HG03175 (cell line): Measurements from ENCODE around the gene TNRC6B.
"Not testable (repeated sequence)": the region's sequence is repeated elsewhere in the genome, so short reads cannot be mapped to it uniquely, and the experiment has no call there.

Experiments used
- ATAC-seq: cut with Tn5 transposase; IDR thresholded peaks from one replicate; pipeline ENCODE4 v1.9.1; 2021; ENCODE audit warnings: mild to moderate bottlenecking, moderate library complexity; ENCODE audit not compliant: unreplicated experiment

TNRC6B gene

DNA sequence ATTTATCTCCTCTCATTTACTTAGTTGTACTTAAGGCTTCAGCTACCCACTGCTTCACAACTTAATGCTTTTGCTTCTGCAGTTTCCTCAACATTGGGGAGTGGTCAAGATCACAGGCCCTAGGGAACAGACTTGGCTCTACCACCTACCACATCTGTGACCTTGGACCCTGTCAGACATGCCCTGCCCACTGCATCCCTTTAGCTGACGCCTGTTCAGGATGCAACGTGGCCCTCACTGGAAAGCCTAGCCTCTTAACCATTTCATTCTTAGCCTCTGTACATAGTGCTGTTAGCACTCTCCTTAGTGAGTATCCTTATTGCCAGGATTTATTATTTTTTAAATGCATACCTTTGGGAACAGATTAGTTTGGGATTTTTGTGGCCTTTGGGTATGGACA lies 34.4 kb downstream of the TNRC6B start:
- no peak for ATAC-seq

GRCh38 chr22:40213478-40213877 lies 35.8 kb downstream of the TNRC6B start:
- ATAC-seq = no peak

DNA sequence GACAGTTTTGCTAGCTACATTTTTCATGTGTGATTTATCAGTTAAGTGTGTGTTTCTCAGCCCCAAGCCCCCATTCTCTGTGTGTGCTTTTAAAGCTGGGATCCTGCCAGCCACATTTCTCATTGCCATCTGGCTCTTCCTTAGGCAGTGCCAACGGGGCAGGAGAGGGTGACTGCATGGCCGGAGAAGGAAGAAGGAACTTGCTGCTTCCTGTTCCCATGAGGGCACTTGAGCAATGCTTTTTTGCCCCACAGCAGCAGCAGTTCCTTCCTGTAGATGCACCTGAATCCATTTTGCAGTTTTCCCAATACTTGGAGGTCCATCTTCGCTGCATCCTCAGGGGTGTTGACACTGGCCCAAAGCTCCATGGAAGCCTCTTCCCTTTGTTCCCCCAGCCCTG lies 37.5 kb downstream of the TNRC6B start:
- no peak for ATAC-seq

DNA sequence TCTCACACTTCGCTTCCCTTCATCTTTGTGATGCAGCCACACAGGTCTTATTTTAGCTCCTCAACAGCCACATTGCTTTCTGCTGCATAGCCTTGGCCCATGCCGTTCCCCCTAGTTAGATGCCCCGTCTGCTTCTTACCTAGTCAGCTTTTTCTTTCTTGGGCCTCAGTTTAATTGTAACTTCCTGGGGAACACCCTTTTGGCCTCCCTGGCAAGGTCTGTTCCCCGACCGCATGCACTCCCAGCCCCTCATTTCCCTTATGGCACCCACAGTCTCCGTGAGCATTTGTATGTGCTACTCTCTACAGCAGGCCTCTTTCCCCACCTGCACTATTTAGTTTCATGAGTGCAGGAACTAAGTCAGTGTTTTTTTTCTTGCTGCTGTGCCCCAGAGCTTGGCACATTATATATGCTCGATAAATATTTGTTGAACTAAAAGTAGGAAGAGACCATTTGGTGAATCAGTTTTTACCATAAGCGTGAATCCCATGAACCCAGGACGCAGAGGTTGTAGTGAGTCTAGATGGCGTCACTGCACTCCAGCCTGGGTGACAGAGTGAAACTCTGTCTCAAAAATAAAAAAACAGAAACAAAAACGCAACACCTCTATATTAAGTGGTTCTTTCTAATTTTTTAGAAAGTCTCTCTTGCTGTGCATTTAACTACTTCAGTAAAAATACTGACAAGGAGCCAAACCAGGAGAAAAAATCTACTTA lies 38.5 kb downstream of the TNRC6B start:
- ATAC-seq = no peak

DNA sequence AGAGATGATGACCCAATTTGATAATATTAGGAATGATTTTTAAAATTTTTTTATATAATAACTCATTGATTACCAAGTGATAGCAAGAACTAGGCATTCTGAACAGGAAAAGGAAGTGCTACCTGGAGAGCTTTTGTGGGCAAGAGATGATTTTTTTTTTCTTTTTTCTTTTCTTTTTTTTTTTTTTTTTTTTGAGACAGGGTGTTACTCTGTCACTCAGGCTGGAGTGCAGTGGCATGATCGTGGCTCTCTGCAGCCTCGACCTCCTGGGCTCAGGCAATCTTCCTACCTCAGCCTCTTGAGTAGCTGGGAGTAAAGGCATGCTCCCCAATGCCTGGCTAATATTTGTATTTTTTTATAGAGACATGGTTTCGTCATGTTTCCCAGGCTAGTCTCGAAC lies 40.4 kb downstream of the TNRC6B start:
- no peak for ATAC-seq

GRCh38 chr22:40218723-40219294 lies 41.1 kb downstream of the TNRC6B start:
- no peak for ATAC-seq

GRCh38 chr22:40220316-40221054 lies 42.8 kb downstream of the TNRC6B start:
- no peak for ATAC-seq

DNA sequence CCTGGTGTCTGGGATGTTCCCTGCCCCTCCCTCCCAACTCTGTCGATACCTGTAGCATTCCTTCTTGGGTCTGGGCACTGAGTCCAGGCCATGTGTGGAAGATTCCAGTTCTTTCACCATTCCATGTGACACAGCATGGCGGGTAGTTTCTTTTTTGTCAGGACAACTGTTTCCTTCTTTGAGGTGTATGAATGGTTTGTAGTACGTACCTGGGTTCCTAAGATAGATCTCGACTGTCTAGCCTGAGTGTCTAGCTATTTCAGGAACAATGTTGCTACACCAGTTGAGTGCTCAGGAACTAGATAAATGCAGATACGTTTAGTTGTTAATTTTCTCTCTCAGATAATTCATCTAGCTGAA lies 43.3 kb downstream of the TNRC6B start:
- no peak for ATAC-seq

GRCh38 chr22:40222979-40223378 lies 45.3 kb downstream of the TNRC6B start:
- ATAC-seq = not testable (repeated sequence)

DNA sequence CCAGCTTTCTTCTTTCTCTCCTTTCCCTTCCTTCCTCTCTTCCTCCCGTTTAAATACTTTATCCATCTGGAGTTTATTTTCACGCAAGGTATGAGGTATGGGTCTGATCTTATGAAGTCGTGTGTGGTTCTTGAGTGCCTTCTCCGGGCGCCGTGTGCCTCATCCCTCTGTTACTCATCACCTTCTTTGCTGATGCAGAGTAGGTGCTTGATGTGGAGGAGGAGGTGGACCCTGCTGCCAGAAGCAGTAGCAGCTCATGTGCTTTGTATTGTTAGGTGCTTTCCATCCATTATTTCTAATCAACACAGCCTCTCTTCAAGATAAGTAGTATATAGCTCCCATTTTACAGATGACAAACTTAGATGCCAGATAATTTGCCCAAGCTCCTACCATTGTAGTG lies 47.0 kb downstream of the TNRC6B start:
- ATAC-seq = no peak

GRCh38 chr22:40226620-40227019 lies 48.9 kb downstream of the TNRC6B start:
- ATAC-seq = no peak

- no peak for ATAC-seq
Observed at GRCh38 chr22:40231618-40232313, 54.0 kb downstream of the TNRC6B start.

GRCh38 chr22:40232624-40233023 lies 54.9 kb downstream of the TNRC6B start:
- ATAC-seq = no peak

DNA sequence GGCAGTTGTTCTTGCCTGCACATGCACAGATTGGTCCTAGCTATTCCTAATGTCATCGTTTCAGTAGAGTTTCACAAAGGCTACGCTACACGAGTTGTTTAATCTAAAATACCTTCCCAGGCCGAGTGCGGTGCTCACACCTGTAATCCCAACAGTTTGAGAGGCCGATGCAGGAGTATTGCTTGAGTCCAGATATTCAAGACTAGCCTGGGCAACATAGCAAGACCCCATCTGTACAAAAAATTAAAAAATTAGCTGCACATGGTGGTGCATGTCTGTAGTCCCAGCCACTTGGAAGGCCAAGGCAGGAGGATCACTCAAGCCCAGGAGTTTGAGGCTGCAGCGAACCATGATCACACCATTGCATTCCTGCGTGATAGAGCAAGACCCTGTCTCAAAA lies 56.2 kb downstream of the TNRC6B start:
- no peak for ATAC-seq

DNA sequence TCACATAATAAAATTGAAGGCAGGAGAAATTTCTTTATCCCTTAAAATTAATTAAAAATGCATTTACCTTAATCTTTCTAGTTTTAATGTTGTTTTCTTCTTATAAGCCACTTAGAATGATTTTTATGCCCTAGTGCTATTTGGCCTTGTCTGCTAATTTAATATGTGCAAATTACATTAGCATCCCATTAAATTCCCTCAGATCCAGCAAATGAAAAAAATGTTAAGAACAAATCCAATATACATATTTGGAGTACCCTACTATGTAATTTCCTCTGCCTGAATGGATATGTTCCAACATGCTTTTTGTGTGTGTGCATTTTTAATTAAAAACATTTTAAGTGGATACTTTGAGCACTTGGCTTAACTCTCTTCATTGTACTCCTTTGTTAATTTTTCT lies 56.9 kb downstream of the TNRC6B start:
- no peak for ATAC-seq

GRCh38 chr22:40235308-40235707 lies 57.6 kb downstream of the TNRC6B start:
- ATAC-seq = no peak

GRCh38 chr22:40236131-40236665 lies 58.5 kb downstream of the TNRC6B start:
- no peak for ATAC-seq

- ATAC-seq = no peak
Observed at GRCh38 chr22:40237241-40237640, 59.5 kb downstream of the TNRC6B start.

DNA sequence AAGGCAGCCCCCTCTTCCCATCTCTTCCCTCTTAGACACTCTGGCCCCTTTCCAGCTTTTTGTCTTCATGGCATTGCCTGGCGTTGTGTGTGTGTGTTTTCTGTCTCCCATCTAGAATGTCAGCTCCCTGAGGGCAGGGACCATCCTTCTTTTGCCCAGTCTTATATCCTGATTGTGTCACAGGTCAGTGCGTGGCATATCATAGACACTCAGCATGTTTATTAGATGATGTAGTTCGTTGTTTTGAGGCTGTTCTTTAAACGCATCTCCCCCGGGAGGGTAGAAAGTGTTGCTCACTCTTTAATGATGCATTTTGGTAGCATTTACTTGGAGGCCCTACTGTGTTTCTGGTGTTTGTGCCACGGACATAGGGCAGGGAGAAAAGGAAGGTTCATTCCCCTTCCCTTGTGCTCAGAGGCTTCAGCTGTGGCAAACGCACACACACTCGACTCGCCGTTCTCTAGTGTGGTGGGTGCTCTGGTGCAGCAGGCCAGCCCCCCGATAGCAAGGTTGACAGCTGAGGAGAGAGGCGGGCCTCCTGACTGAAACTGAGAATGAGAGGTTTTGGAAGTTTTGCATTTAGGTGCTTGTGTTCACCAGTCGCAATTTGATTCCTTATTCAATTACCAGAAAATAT lies 60.2 kb downstream of the TNRC6B start:
- ATAC-seq = no peak

GRCh38 chr22:40238425-40239344 lies 61.0 kb downstream of the TNRC6B start:
- no peak for ATAC-seq
